Spleen (tissue), 11 donors: ENCODE results near the gene PRPF40A. TPM values are rescaled to one million over a fixed set of nuclear protein-coding genes. Genes with fewer than 3 reads are reported as not detected.

Experiments used
- DNase-seq: peaks from one replicate; pipeline ENCODE4 v3.0.0-alpha.2; 2020
- H3K27ac ChIP-seq, 8 donors: fragments of 200-600 bp; sonication (generic) in 7 of 8; 1 replicate in 4 of 8; 2 replicates in 4 of 8; pipeline versions ENCODE4 v1.5.0 to v1.8.0; 2016 to 2021; ENCODE audit warnings: inconsistent platforms in 4 of 8, mild to moderate bottlenecking in 4 of 8, moderate library complexity in 1 of 8
- H3K27me3 ChIP-seq, 7 donors: fragments of 200-600 bp; sonication (generic) in 6 of 7; replicated peaks in 1 of 7; 1 replicate in 4 of 7; 2 replicates in 3 of 7; pipeline versions ENCODE4 v1.5.0 to v1.8.0; 2016 to 2021; ENCODE audit warnings: inconsistent platforms in 3 of 7, mild to moderate bottlenecking in 1 of 7
- H3K36me3 ChIP-seq, 6 donors: fragments of 200-600 bp; sonication (generic) in 5 of 6; 1 replicate in 4 of 6; 2 replicates in 2 of 6; pipeline versions ENCODE4 v1.5.0 to v1.8.0; 2016 to 2021; ENCODE audit warnings: inconsistent platforms in 2 of 6
- H3K4me1 ChIP-seq, 6 donors: fragments of 200-600 bp; sonication (generic) in 5 of 6; 1 replicate in 3 of 6; 2 replicates in 3 of 6; pipeline versions ENCODE4 v1.5.0 to v1.8.0; 2016 to 2021; ENCODE audit warnings: inconsistent platforms in 3 of 6
- H3K4me3 ChIP-seq, 8 donors: fragments of 200-600 bp; sonication (generic) in 7 of 8; 1 replicate in 4 of 8; 2 replicates in 4 of 8; pipeline versions ENCODE4 v1.5.0 to v1.8.0; 2016 to 2021; ENCODE audit warnings: inconsistent platforms in 4 of 8, mild to moderate bottlenecking in 4 of 8, moderate library complexity in 2 of 8
- H3K9me3 ChIP-seq, 8 donors: fragments of 200-600 bp; sonication (generic) in 7 of 8; 1 replicate in 4 of 8; 2 replicates in 4 of 8; pipeline versions ENCODE4 v1.5.0 to v1.8.0; 2016 to 2021; ENCODE audit warnings: inconsistent platforms in 4 of 8
- POLR2A ChIP-seq, 3 donors: fragments of 450-650 bp; IDR thresholded peaks; one replicate each; pipeline ENCODE4 v1.5.1; 2017; ENCODE audit warnings: antibody characterized with exemption in 3 of 3, mild to moderate bottlenecking in 1 of 3
- POLR2AphosphoS5 ChIP-seq, 3 donors: sonication (generic); formaldehyde crosslinking; IDR thresholded peaks; one replicate each; pipeline ENCODE4 v1.5.1; 2017; ENCODE audit warnings: antibody characterized with exemption in 3 of 3
- WGBS, 5 donors: extraction: QIAGEN DNeasy Blood & Tissue Kit in 3 of 5; methylation state at CpG; one replicate each; pipeline versions ENCODE4 v1.1.5 to v1.1.7; 2013 to 2018; 5-methylcytosine and 5-hydroxymethylcytosine counted together
- intact Hi-C: fragments of 100-400 bp; cut with DNase I; formaldehyde crosslinking; loops from one replicate; pipeline ENCODE4 v1.15.0; 2023; ENCODE audit warnings: low total_unique reads
- polyA plus RNA-seq, 3 donors: library from polyadenylated mRNA; stranded (reverse); fragments of 200-250 nt; gene quantifications; one replicate each; pipeline ENCODE4 v1.2.1, GENCODE V29; 2013
- total RNA-seq, 7 donors: library from RNA; depleted of rRNA in 3 of 7; stranded (reverse); fragments of >200 nt in 3 of 7; fragmentation: NEBNext Ultra II Directional in 4 of 7; extraction: Animal tissue kit (Norgen Biotek cat#: 25700) in 4 of 7; gene quantifications; one replicate each; pipeline versions ENCODE4 v1.1.0 to v1.2.1, GENCODE V29; 2016 to 2021
- TF ChIP-seq, protein P1 (sequence below), 11 experiments: fragments of 200-600 bp in 7 of 11; fragments of 450-650 bp in 4 of 11; sonication (generic) in 4 of 11; IDR thresholded peaks in 8 of 11; conservative IDR thresholded peaks in 3 of 11; 1 replicate in 7 of 11; 2 replicates in 4 of 11; pipeline versions ENCODE4 v1.4.0 to v1.8.0; 2016 to 2021; ENCODE audit warnings: antibody characterized with exemption in 11 of 11, inconsistent platforms in 4 of 11, mild to moderate bottlenecking in 1 of 11
- donor health status: healthy with polysubstance abuse.
- donor health status: DM: no; HTN: no; CAD: no; lungs with moderate emphysema.
- donor health status: DM: no; HTN: no; CAD: no.
- donor health status: Bipolar disorder and iron deficiency.
- donor health status: healthy.
- donor health status: DM: no; HTN: no; CAD: no.
- donor health status: DM: yes; HTN: yes; CAD: no.

PRPF40A gene
- total and polyA plus RNA-seq, 10 donors: 13.5 to 116 (median 86.7) TPM

DNA sequence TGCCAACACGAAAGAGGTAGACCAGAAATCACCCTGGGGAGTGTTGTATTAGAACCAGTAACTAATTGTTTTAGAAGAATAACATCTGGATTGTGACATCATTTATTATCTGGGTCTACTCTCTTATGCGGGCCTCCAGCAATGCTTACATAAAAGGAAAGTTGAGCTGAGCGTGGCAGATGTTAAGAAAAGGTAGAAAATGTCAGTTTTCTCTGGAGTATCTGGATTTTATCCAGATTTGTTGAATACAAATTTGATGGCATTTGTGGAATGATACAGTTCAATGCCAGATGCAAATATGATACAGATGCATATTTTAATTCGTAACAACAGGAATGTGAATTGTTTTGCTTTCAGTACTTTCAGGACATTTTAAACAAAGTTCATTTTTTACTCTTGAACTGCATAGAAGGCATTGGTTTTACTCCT, 90.3 kb downstream of the PRPF40A start:
- TF ChIP-seq, protein P1, sequence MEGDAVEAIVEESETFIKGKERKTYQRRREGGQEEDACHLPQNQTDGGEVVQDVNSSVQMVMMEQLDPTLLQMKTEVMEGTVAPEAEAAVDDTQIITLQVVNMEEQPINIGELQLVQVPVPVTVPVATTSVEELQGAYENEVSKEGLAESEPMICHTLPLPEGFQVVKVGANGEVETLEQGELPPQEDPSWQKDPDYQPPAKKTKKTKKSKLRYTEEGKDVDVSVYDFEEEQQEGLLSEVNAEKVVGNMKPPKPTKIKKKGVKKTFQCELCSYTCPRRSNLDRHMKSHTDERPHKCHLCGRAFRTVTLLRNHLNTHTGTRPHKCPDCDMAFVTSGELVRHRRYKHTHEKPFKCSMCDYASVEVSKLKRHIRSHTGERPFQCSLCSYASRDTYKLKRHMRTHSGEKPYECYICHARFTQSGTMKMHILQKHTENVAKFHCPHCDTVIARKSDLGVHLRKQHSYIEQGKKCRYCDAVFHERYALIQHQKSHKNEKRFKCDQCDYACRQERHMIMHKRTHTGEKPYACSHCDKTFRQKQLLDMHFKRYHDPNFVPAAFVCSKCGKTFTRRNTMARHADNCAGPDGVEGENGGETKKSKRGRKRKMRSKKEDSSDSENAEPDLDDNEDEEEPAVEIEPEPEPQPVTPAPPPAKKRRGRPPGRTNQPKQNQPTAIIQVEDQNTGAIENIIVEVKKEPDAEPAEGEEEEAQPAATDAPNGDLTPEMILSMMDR (IDR thresholded peaks at IDR 0.05 in 8 of 11, conservative IDR thresholded peaks at IDR 0.05 in 3 of 11): no peak
- no peak for TF ChIP-seq POLR2AphosphoS5 (IDR thresholded peaks at IDR 0.05)
- TF ChIP-seq POLR2A (IDR thresholded peaks at IDR 0.05): no peak
- Histone ChIP-seq H3K4me1 (peaks cover 0 to 13% (median 2%) of the 10 kb centered on the region in 6 donors), H3K4me3 (no peak overlapping the region), H3K27ac (no peak overlapping the region), H3K9me3 (no peaks in the 10 kb centered on the region), H3K27me3 (no peaks in the 10 kb centered on the region), H3K36me3 (peaks cover 0 to 6% (median 0%) of the 10 kb centered on the region in 6 donors)
- intact Hi-C loops: loop anchor here (5.0 to 10.0 kb wide), 2 partner anchors 282 to 440 kb away; no protein-coding TSS in a partner anchor
- whole genome bisulfite sequencing, 5 donors: 64 to 74% (median 69%) methylated on average over 4 of the region's 4 CpGs
- no peak for DNase-seq

DNA sequence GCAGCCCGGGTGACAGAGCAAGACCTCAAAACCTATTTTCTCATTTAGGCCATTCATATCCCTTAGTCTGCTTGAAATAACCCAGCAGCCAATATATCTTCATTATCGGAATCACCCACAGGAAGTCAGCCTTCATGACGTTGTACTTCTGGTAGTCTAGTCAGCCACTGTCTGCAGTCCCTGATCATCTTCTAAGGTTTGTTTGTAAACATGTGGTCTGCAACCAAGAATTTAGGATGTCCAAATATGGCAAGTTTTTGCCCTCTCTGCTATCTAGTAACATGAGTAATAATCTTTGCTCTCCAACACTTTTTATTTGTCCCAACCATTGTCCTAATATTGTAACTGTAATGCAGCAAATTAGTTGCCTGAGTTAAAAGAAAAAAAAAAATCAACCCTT, 92.5 kb downstream of the PRPF40A start:
- Histone ChIP-seq H3K27me3 (no peaks in the 10 kb centered on the region), H3K9me3 (no peaks in the 10 kb centered on the region), H3K27ac (peak overlapping the region in 2 of 8 donors; percentile 18 to 31), H3K4me1 (peaks cover 0 to 13% (median 2%) of the 10 kb centered on the region in 6 donors), H3K4me3 (no peak overlapping the region), H3K36me3 (peaks cover 0 to 13% (median 0%) of the 10 kb centered on the region in 6 donors)
- no peak for DNase-seq
- TF ChIP-seq, protein P1 (IDR thresholded peaks at IDR 0.05 in 8 of 11, conservative IDR thresholded peaks at IDR 0.05 in 3 of 11): no peak
- no peak for TF ChIP-seq POLR2AphosphoS5 (IDR thresholded peaks at IDR 0.05)
- no peak for TF ChIP-seq POLR2A (IDR thresholded peaks at IDR 0.05)
- intact Hi-C loops: loop anchor here (5.0 to 10.0 kb wide), 2 partner anchors 280 to 438 kb away; no protein-coding TSS in a partner anchor
- WGBS, 5 donors: 53 to 68% (median 61%) methylated on average over 3 of the region's 3 CpGs

- no peak overlapping the region for H3K27ac ChIP-seq
- no peaks in the 10 kb centered on the region for H3K9me3 ChIP-seq
- no peak overlapping the region for H3K4me3 ChIP-seq
- peaks cover 0 to 13% (median 2%) of the 10 kb centered on the region in 6 donors for H3K4me1 ChIP-seq
- WGBS, 5 donors: 79 to 100% (median 95%) methylated on average over 1 of the region's 2 CpGs
- H3K27me3 ChIP-seq: no peaks in the 10 kb centered on the region
- intact Hi-C loops: loop anchor here (10.0 kb wide), 1 partner anchor 279 kb away; no protein-coding TSS in a partner anchor
- DNase-seq: no peak
- peaks cover 0 to 24% (median 0%) of the 10 kb centered on the region in 6 donors for H3K36me3 ChIP-seq
- no peak for TF ChIP-seq POLR2A (IDR thresholded peaks at IDR 0.05)
- TF ChIP-seq, protein P1 (IDR thresholded peaks at IDR 0.05 in 8 of 11, conservative IDR thresholded peaks at IDR 0.05 in 3 of 11): no peak
Observed at GRCh38 chr2:152623775-152624174, 93.5 kb downstream of the PRPF40A start.

DNA sequence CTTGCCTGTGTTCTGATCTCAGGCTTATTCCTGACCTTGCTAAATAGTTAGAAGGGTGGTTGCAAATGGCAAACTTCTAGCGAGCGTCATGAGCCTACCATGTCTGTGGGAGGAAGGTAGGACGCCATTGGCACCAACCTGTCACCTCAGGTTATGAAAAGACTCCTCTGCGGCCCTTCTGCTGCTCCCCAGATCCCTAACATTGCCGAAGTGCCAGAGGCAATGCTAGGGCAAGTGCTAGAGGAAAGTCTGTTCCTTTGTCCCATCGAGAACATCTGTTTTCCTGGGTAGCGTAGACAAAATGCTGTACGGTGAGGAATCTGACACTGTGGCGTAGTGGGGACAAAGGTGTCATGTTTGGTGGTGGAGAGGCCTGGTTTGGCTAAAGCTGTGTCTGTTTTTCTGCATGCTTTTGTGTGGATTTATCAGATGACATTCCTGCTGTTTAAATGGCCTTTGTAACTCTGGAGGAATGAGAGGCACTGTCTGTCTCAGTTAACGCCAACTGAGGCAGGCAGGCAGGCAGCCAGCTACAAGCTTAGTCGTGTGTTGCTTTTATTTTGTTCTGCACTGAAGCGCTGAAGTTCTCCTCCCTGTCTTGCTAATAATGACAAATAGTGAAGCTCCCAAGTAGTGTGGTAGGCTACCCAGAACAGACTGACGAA, 94.1 kb downstream of the PRPF40A start:
- no peaks in the 10 kb centered on the region for H3K9me3 ChIP-seq
- DNase-seq: no peak
- no peaks in the 10 kb centered on the region for H3K27me3 ChIP-seq
- H3K27ac ChIP-seq: no peak overlapping the region
- 70 to 83% (median 81%) methylated on average over 13 of the region's 13 CpGs for WGBS, 5 donors
- peaks cover 0 to 29% (median 0%) of the 10 kb centered on the region in 6 donors for H3K36me3 ChIP-seq
- intact Hi-C loops: loop anchor here (10.0 kb wide), 1 partner anchor 278 kb away; no protein-coding TSS in a partner anchor
- H3K4me1 ChIP-seq: peaks cover 0 to 13% (median 2%) of the 10 kb centered on the region in 6 donors
- TF ChIP-seq POLR2AphosphoS5 (IDR thresholded peaks at IDR 0.05): no peak
- TF ChIP-seq, protein P1 (IDR thresholded peaks at IDR 0.05 in 8 of 11, conservative IDR thresholded peaks at IDR 0.05 in 3 of 11): no peak
- TF ChIP-seq POLR2A (IDR thresholded peaks at IDR 0.05): no peak
- H3K4me3 ChIP-seq: no peak overlapping the region
